ENCODE results near the gene IGBP1.
"Not testable (repeated sequence)": the region's sequence is repeated elsewhere in the genome, so short reads cannot be mapped to it uniquely, and the experiment has no call there.

The IGBP1 gene

GRCh38 chrX:70133303-70134115 lies at the start of gene IGBP1:
Gene IGBP1, plus strand, starts transcription at chrX:70133447. Its CDS starts 501 bp downstream, at chrX:70133948.
- TF ChIP-seq POLR2A (IDR thresholded peaks at IDR 0.05; ENCODE audit: low read length) (peak; percentile 85), GATA1 (IDR thresholded peaks at IDR 0.05; ENCODE audit: low read depth, low read length) (no peak)
- peak; percentile 89 to 91 for DNase-seq

DNA sequence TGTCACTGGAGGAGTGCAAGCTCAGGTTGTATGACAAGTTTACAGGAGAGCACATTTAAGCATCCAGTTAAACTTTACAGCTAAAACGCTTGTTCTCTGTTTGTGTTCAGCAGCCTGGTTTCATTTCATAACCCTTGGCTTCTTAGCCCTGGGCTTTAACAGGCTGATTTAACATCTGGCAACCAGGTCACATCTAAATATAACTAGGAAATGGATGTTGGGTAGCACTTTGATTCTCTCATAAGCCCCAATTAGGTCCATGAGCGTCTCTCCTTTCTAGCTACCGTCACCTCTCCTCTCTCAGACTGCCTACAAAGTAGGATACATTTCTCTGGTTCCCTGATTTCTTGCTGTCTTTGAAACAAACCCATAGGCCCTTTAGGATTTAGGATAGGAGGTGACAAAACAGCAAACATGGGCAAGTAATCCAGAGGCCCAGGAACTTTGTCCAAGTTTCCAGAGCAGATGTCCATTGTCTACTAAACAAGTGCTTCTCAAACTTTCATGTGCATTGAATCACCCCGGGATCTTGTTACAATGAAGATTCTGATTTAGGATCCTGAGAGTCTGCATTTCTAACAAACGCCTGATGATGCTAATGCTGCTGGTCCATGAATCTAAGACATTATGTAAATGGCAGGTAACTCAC lies 48.5 kb upstream of the IGBP1 start:
- no peak for DNase-seq
- no peak for TF ChIP-seq GATA1 (IDR thresholded peaks at IDR 0.05; ENCODE audit: low read depth, low read length)
- no peak for TF ChIP-seq POLR2A (IDR thresholded peaks at IDR 0.05; ENCODE audit: low read length)

DNA sequence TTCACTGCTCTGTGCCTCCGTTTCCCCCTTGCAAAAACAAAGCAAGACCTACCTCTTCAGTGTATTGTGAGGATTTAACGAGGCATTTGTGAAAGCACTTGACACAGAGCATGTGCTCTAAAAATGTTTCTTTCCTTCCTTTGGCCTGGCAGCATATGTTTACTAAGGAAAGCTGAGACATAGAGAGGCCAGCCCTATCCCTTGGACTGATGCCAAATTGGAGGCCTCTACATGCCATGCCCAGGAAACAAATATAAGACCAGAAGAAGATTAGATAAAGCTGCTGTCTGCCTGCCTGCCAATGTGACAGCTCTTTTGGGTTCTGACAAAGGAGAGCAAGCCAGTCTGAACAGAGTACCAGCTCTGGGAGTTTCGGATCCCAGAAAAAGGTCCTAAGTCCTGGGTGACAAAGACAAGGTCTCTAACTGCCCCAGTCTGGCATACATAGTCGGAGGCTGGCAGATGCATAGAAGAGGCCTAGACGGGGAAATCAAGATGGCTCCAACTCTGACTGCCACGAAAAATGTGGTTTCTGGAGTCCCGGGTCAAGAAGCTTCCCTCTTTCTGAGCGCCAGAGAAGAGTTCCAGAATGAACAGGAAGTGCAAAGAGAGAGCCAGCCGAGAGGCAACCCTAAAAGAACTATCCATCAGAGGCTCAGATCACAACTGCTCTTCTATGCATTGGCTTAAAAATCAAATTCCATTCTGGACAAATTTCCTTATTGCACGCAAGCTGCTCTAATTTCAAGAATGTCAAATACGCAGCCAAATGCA lies 45.2 kb upstream of the IGBP1 start:
- TF ChIP-seq POLR2A (IDR thresholded peaks at IDR 0.05; ENCODE audit: low read length) = no peak
- no peak for TF ChIP-seq GATA1 (IDR thresholded peaks at IDR 0.05; ENCODE audit: low read depth, low read length)
- DNase-seq = peak; percentile 48 to 54

DNA sequence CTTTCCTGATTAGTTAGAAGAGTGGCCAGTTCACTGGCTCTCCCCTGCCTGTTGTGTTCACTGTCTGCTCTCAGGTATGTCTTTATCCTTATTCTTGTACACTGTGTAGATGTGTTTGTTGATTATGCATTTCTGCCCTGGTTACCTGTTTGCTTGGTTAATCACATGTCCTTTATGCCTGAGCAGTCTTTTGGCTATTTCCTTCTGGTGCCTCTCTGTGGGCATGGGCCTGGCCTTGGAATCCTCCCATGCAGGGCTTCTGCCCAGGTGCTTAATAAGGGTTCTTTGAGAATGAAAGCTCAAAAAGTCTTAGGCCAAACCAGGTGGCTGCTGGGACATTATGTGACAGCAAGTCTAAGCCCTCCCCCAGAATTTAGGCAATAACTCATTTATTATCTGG lies 44.5 kb upstream of the IGBP1 start:
- TF ChIP-seq POLR2A (IDR thresholded peaks at IDR 0.05; ENCODE audit: low read length) = no peak
- TF ChIP-seq GATA1 (IDR thresholded peaks at IDR 0.05; ENCODE audit: low read depth, low read length) = no peak
- no peak for DNase-seq

DNA sequence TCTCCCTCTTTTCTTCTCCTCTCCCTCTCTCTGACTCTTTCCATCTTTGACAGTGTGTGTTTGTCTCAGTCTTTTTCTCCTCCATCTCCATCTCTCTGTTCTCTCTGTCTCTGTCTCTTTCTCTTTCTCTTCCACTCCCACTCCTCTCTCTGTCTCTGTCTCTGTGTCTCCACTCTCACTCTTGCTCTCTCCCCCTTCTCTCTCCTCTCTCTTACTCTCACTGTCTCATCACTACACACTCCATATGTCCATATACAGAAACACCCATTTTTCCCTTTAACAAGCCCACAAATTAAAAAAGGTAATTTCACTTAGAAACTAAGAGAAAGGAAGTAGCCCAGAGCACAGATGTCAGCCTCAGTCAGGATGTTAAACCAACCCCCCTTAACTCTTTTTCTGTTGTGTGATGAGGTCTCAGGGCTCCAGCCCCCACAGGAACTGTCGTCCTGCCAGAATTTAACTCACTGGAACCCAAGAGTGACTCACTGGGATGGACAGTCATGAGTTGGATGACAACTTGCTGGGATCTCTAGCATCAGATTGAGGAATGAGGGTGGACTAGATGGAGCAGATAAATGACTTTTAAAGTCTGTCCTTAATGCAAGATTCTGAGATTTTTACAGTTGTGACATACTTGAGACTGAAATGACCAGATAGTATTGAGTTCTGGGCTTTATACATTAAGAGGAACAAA lies 43.5 kb upstream of the IGBP1 start:
- TF ChIP-seq GATA1 (IDR thresholded peaks at IDR 0.05; ENCODE audit: low read depth, low read length) (no peak), POLR2A (IDR thresholded peaks at IDR 0.05; ENCODE audit: low read length) (no peak)

GRCh38 chrX:70092247-70092646 lies 41.0 kb upstream of the IGBP1 start:
- TF ChIP-seq GATA1 (IDR thresholded peaks at IDR 0.05; ENCODE audit: low read depth, low read length) = no peak
- no peak for TF ChIP-seq POLR2A (IDR thresholded peaks at IDR 0.05; ENCODE audit: low read length)
- no peak for DNase-seq

More for the DNA sequence above, 43.5 kb upstream of the IGBP1 start:
- no peak for DNase-seq

- TF ChIP-seq GATA1 (IDR thresholded peaks at IDR 0.05; ENCODE audit: low read depth, low read length) (no peak), POLR2A (IDR thresholded peaks at IDR 0.05; ENCODE audit: low read length) (no peak)
- DNase-seq = no peak
These were observed 37.2 kb upstream of the IGBP1 start for GRCh38 chrX:70096052-70096451.

- TF ChIP-seq POLR2A (IDR thresholded peaks at IDR 0.05; ENCODE audit: low read length) (no peak), GATA1 (IDR thresholded peaks at IDR 0.05; ENCODE audit: low read depth, low read length) (no peak)
These were observed 28.0 kb upstream of the IGBP1 start for GRCh38 chrX:70105229-70105628.

DNA sequence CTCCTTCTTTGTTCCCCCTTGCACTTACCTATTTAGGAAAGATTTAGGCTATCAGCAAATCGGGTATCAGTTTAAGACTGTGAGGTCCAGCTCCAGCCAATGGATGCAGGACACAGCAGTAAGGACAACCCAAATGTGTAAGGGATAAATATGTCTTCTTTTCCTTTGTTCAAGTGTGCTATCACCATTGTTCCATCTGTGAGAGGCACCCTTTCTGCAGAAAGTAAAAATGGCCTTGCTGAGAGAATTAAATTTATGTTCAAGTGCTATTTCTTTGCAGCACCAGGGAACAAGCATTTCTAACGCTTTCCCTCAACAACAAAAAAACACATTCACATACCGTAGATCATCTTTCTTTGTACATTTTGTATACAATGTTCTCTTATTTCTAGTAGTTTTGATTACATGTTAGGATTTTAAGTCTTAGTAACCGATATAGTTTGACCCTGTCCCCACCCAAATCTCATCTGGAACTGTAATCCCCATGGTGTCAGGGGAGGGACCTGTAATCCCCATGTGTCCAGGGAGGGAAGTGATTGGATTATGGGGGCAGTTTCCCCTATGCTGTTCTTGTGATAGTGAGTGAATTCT lies 21.7 kb upstream of the IGBP1 start:
- not testable (repeated sequence) for DNase-seq

More at GRCh38 chrX:70105229-70105628, 28.0 kb upstream of the IGBP1 start:
- no peak for DNase-seq

- DNase-seq = no peak
- TF ChIP-seq POLR2A (IDR thresholded peaks at IDR 0.05; ENCODE audit: low read length) = no peak
- TF ChIP-seq GATA1 (IDR thresholded peaks at IDR 0.05; ENCODE audit: low read depth, low read length) = no peak
These were observed 15.5 kb upstream of the IGBP1 start for GRCh38 chrX:70117738-70118137.

DNA sequence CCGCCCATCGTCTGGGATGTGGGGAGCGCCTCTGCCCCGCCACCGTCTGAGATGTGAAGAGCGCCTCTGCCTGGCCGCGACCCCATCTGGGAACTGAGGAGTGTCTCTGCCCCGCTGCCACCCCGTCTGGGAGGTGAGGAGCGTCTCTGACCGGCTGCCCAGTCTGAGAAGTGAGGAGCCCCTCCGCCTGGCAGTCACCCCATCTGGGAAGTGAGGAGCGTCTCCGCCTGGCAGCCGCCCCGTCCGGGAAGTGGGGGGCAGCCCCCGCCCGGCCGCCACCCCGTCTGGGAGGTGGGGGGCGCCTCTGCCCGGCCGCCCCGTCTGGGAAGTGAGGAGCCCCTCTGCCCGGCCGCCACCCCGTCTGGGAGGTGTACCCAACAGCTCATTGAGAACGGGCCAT lies 10.2 kb upstream of the IGBP1 start:
- DNase-seq = not testable (repeated sequence)

GRCh38 chrX:70124678-70125077 lies 8.6 kb upstream of the IGBP1 start:
- DNase-seq = no peak
- no peak for TF ChIP-seq POLR2A (IDR thresholded peaks at IDR 0.05; ENCODE audit: low read length)
- no peak for TF ChIP-seq GATA1 (IDR thresholded peaks at IDR 0.05; ENCODE audit: low read depth, low read length)

- no peak for TF ChIP-seq POLR2A (IDR thresholded peaks at IDR 0.05; ENCODE audit: low read length)
- no peak for TF ChIP-seq GATA1 (IDR thresholded peaks at IDR 0.05; ENCODE audit: low read depth, low read length)
- no peak for DNase-seq
These were observed 5.2 kb upstream of the IGBP1 start for GRCh38 chrX:70128071-70128470.

Measured in erythroblast (primary cell).